ENCODE results near the gene SUMO2. TPM values are rescaled to one million over a fixed set of nuclear protein-coding genes. Genes with fewer than 3 reads are reported as not detected.

SUMO2 gene
- total and polyA plus RNA-seq, 10 of the 15 experiments (the other 5 are each of a cell fraction or from before 2014, with no cell fraction given) = 163 to 803 (median 555) TPM

DNA sequence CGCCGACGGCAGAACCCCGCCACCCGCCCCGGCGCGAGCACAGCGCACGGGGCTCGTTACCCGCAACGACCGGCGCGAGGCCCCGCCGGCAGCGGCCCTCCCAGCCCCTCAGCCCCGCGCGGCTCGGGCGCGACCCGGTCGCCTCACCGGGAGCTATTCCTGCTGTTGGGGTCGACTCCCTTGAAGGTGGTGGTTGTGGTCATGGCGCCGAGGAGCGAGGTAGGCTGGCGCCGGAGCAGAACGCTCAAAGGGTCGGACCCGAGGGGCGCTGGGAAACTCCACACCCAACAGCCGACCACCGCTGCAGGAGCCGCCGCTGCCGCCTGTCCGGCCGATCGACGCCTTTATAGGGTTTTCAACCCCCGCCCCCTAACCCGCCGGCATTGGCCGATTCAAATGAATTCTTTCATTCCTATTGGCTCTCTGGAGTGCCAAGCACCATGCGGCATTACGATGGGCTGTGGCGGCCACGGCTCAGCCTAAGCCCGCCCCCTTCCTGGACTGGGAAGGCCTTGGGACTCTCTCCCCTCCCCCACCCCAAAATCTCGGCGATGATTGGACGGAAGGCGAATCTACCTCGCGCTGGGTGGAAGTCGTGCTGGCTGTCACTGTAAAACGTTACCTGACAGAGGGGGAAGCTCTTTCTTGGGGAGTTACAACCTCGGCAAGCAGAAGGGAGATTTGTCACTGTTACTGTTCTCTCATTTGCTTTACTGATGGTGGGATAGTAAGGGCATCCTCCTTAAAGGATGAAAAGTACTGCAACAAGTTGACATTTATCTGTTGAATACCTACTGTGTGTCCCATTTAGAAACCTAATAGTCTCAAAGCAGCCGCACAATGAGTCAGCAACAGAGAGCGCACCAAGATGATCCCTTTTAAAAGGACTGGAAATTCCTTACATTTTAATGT lies 28.3 kb downstream of the SUMO2 start, which contains the start of gene JPT1 (continued):
- TF ChIP-seq, protein P1, sequence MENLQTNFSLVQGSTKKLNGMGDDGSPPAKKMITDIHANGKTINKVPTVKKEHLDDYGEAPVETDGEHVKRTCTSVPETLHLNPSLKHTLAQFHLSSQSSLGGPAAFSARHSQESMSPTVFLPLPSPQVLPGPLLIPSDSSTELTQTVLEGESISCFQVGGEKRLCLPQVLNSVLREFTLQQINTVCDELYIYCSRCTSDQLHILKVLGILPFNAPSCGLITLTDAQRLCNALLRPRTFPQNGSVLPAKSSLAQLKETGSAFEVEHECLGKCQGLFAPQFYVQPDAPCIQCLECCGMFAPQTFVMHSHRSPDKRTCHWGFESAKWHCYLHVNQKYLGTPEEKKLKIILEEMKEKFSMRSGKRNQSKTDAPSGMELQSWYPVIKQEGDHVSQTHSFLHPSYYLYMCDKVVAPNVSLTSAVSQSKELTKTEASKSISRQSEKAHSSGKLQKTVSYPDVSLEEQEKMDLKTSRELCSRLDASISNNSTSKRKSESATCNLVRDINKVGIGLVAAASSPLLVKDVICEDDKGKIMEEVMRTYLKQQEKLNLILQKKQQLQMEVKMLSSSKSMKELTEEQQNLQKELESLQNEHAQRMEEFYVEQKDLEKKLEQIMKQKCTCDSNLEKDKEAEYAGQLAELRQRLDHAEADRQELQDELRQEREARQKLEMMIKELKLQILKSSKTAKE (IDR thresholded peaks at IDR 0.05; ENCODE audit: low read depth, poor library complexity, severe bottlenecking) = peak; percentile 75
- TF ChIP-seq KAT2A (conservative IDR thresholded peaks at IDR 0.05; ENCODE audit: control insufficient read depth, low read depth, low read length) = 0 out of 2 replicates have a peak, but pooled peaks have one; percentile 21
- no peak for TF ChIP-seq ZBTB33 (IDR thresholded peaks at IDR 0.05)
- TF ChIP-seq MTA2 (IDR thresholded peaks at IDR 0.05; ENCODE audit: low read depth) = no peak
- peak; percentile 99 for TF ChIP-seq SP1 (IDR thresholded peaks at IDR 0.05; ENCODE audit: low read depth, low read length)
- no peak for TF ChIP-seq YBX1 (IDR thresholded peaks at IDR 0.05)
- no peak; the same call in 1 of the 2 replicates for TF ChIP-seq NFIC (IDR thresholded peaks at IDR 0.05; ENCODE audit: low read depth, low read length)
- TF ChIP-seq RELA (IDR thresholded peaks at IDR 0.05; ENCODE audit: borderline replicate concordance, partially characterized antibody) = peak; percentile 21
- TF ChIP-seq HSF1 (IDR thresholded peaks at IDR 0.05; ENCODE audit: low read depth, low read length) = no peak
- TF ChIP-seq, protein P2, sequence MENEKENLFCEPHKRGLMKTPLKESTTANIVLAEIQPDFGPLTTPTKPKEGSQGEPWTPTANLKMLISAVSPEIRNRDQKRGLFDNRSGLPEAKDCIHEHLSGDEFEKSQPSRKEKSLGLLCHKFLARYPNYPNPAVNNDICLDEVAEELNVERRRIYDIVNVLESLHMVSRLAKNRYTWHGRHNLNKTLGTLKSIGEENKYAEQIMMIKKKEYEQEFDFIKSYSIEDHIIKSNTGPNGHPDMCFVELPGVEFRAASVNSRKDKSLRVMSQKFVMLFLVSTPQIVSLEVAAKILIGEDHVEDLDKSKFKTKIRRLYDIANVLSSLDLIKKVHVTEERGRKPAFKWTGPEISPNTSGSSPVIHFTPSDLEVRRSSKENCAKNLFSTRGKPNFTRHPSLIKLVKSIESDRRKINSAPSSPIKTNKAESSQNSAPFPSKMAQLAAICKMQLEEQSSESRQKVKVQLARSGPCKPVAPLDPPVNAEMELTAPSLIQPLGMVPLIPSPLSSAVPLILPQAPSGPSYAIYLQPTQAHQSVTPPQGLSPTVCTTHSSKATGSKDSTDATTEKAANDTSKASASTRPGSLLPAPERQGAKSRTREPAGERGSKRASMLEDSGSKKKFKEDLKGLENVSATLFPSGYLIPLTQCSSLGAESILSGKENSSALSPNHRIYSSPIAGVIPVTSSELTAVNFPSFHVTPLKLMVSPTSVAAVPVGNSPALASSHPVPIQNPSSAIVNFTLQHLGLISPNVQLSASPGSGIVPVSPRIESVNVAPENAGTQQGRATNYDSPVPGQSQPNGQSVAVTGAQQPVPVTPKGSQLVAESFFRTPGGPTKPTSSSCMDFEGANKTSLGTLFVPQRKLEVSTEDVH (IDR thresholded peaks at IDR 0.05; ENCODE audit: low read depth, partially characterized antibody) = no peak
- TF ChIP-seq CREB1 (IDR thresholded peaks at IDR 0.05; ENCODE audit: low read depth) = 0 out of 2 replicates have a peak, but pooled peaks have one; percentile 68
- peak; percentile 12; the same call in 1 of the 2 replicates for TF ChIP-seq SPI1 (IDR thresholded peaks at IDR 0.05; ENCODE audit: borderline replicate concordance, insufficient read depth, low read depth, low read length)
- TF ChIP-seq, protein P3, sequence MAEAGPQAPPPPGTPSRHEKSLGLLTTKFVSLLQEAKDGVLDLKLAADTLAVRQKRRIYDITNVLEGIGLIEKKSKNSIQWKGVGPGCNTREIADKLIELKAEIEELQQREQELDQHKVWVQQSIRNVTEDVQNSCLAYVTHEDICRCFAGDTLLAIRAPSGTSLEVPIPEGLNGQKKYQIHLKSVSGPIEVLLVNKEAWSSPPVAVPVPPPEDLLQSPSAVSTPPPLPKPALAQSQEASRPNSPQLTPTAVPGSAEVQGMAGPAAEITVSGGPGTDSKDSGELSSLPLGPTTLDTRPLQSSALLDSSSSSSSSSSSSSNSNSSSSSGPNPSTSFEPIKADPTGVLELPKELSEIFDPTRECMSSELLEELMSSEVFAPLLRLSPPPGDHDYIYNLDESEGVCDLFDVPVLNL (IDR thresholded peaks at IDR 0.05; ENCODE audit: low read depth, low read length) = no peak
- no peak; the same call in 1 of the 2 replicates for TF ChIP-seq SMC3 (IDR thresholded peaks at IDR 0.05; ENCODE audit: borderline replicate concordance, low read length)
- 0 out of 2 replicates have a peak, but pooled peaks have one; percentile 43 for TF ChIP-seq MTA3 (IDR thresholded peaks at IDR 0.05; ENCODE audit: borderline replicate concordance, low read length)
- TF ChIP-seq TBL1XR1 (IDR thresholded peaks at IDR 0.05; ENCODE audit: low read depth, low read length) = no peak
- TF ChIP-seq RAD21 (IDR thresholded peaks at IDR 0.05; ENCODE audit: insufficient read depth, low read depth, low read length) = no peak
- TF ChIP-seq LARP7 (IDR thresholded peaks at IDR 0.05) = peak; percentile 97
- no peak for TF ChIP-seq EP300 (IDR thresholded peaks at IDR 0.05; ENCODE audit: borderline replicate concordance in 1 of 2, control insufficient read depth in 1 of 2, low read depth in 2 of 2, low read length in 2 of 2)
